Measurements from ENCODE around the gene NUP214.

DNA sequence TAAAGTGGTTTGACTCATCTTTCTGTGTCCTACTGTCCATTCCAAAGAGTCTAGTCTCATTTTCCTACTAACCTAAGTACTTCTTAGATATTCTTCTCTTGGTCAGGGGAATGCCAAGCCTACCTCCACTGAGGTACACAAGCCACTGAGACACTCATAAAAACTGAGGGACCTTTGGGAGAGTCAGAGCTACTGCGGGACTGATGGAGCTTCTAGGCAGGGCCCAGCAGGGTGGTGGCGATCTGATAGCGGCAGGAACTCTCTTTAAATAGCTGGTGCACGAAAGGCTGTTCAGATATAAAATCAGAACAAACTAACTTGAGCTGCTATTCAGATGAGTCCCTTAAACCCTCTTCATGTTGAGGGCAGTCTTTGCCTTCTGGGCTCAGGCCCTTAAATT lies 14.7 kb downstream of the NUP214 start:
- TF ChIP-seq CTCF (IDR thresholded peaks at IDR 0.05) (no peak), POLR2A (IDR thresholded peaks at IDR 0.05) (no peak)
